ENCODE data around the gene LIMD2.
A peak's percentile ranks its signal among the peaks of the same experiment; 100 is the strongest.

LIMD2 gene

DNA sequence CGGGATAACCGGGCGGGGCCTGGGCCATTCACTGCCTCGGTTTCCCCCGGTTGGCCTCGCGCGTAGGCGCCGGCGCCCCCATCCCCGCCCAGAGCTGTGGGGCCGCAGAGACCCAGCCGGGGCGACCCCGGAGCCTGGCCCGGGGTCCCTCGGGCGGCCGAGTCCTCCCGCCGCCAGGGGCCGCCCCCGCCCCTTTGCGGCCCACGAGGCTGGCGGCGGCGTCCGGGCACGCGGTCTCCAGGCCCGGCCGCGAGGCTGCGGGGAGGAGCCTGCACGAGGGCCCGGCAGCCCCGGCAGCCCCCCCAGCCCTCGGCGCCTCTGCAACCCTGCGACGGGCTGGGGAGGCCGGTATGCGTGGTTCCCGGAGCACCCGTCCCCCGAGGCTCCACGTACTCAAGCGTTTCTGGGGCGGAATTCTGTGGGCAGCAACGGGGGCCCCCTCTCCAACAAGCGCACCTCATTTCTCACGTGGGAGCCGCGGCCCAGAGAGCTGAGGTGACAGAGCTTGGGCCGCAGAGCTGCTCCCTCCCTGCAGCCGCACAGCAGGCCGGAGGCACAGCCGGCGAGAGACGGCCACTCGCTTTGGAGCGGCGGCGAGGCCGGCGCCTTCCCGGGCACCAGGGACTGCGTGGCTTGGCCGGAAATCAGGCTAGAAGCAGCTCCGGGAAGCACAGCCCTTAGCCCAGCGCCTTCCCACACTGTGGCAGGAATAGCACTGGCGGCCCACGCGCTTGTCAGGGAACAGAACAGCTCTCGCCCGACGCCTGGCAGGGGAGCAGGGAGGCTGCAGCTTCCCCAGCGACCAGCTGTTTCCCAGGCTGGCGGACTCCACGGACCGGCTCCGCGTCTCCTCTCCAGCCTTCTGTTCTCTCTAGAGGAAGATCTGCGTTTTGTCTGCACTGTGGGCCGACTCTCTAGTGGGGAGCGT lies 867 bp upstream of the LIMD2 start:
- peak; percentile 49 for DNase-seq

DNA sequence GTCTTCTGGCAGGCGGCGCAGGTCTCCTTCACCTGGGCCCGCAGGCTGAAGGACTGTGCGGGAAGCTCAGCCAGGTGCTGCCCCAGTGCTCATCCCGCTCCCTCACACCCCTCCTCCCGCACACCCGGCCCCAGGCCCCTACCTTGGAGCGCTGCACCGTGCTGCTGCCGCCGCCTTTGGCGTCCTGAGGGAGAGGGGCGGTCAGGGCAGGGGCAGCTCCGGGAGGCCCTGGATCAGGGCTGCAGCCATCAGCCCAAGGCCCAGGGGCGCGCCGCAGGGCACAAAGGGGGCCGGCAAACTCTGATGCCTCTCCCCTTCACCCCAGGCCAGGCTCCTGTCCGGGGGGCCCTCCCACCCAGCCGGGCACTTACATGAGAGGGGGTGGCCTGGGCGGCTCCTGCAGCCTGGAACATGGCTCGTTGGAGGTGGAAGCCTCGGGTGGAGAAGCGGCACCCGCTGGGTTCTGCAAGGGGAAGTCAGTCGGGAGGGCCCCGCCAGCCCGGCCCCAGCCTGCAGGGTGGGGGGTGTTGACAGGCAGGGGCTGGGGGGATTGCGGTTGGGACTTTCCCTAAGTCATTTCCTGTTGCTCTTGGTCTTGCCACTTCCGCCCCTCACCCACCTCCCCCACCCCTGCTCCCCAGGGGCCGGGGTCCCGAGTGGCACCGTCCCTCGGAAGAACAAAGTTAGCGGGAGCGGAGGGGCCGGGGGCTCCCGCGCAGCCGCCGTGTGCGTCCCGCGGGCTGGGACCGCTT lies 863 bp downstream of the LIMD2 start:
- peak; percentile 59 for DNase-seq

DNA sequence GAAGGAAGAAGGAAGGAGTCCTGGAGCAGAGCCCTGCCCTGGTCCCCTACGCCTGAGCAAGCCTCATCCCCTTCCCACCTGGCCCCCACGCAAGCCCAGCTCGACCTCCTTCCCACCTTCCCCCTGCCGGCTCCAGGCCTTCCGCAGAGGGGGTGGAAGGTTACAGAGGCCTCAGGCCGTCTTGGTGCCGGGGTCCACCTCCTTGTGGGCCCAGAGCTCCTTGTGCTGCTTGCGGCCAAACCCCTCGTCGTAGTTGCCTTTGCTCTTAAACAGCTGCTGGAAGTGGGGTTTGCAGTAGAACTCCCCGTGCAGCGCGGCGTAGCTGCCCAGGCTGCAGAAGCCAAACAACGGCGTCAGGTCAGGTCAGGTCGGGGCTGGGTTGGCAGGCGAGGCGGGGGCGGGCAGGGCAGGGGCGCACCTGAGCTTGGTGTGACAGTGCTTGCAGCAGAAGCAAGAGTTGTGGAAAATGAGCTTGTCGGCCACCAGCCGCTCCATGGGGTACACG lies 1.5 kb downstream of the LIMD2 start:
- DNase-seq = peak; percentile 9

- DNase-seq = peak; percentile 79
Observed at GRCh38 chr17:63697341-63698286, 2.3 kb downstream of the LIMD2 start.

- DNase-seq = peak; percentile 42
Observed at GRCh38 chr17:63696381-63696961, 3.5 kb downstream of the LIMD2 start.

GRCh38 chr17:63695889-63696288 lies 4.0 kb downstream of the LIMD2 start:
- no peak for DNase-seq

DNA sequence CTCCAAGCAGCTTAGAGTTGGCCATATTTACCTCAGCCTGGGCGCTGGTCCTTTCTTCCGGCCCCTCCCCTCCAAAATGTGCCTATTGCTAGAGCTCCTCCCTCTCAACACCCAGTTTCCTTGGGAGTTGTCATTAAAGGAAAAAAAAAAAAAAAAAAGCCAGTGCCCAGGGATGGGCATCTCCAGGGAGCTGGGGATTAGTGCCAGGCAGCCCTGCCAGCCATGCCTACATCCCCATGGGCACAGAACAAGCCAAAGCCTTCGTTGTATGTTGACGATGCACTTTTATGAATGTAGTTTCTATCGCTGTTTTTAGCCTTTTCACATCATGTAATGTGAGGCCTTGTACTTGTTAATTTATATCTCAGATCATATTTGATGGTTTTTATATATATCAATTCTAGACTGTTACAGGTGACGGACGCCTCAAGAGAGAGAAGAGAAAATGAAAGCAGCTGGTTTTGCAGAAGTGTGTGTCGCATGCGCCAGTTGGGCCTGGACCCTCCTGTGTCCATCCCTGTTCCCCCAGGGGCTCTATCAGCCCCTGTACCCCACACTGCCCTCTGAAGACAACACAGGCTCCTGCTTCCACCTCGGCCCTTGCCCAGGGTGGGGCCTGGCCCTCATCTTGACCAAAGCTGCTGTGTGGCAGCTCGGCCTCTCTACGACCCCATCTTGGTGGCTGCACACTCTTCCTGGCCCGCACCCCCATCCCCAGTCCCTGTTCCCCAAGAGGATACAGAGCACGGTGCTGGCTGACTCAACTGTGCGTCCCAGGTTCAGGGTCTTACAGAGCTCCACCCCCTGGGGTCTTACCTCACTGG lies 4.8 kb downstream of the LIMD2 start:
- no peak for DNase-seq

DNA sequence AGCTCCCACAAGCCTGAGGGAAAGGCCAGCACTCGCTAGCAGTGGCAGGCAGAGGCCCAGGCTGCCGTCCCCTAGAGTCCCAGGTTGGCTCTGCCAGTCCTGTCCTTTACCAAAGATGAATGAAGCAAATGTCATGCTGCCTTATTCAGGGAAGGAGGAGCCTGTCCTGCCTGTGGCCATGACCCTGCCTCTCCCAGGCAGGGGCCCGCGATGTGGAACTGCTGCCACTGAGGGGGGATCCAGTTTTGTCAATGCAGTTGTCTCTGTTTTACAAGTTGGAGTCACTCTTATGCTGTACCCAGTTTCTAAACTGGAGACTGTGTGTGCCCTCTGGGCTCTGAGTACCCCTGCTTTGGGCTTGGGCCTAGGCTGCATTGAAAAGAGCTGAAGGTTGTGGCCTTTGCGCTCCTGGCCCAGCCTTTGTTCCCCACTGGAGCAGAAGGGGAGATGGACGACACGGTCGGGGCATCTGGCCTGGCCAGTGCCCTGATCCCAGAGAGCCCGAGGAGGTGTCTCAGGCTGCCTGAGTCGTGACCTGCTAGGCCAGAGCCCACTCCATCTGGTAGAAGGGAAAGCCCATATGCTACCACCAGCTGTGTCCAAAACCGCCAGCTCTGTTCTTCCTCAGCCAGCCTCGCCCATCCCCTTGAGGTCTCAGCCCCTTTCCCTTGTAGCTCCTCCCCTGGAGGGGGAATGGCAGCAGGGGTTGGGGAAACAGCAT lies 5.5 kb downstream of the LIMD2 start:
- DNase-seq = no peak

GRCh38 chr17:63693411-63694113 lies 6.4 kb downstream of the LIMD2 start:
- no peak for DNase-seq

GRCh38 chr17:63692195-63692816 lies 7.6 kb downstream of the LIMD2 start:
- no peak for DNase-seq

DNA sequence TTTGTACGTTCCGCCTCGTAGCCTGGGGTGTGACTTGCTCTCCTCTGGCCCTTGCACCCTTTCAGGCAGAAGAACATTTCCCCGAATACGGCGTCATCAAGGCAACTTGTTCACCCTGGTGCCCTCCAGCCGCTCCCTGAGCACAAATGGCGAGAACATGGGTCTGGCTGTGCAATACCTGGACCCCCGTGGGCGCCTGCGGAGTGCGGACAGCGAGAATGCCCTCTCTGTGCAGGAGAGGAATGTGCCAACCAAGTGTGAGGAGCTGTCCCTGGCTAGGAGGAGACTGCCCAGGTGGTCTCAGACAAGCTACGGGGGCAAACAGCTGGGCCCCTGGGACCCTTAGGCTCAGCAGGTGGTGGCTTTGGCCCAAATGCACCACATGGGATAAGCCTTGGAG lies 10.4 kb downstream of the LIMD2 start:
- no peak for DNase-seq

- DNase-seq = no peak
Observed at GRCh38 chr17:63688396-63689020, 11.4 kb downstream of the LIMD2 start.

- DNase-seq = no peak
Observed at GRCh38 chr17:63686138-63686685, 13.7 kb downstream of the LIMD2 start.

DNA sequence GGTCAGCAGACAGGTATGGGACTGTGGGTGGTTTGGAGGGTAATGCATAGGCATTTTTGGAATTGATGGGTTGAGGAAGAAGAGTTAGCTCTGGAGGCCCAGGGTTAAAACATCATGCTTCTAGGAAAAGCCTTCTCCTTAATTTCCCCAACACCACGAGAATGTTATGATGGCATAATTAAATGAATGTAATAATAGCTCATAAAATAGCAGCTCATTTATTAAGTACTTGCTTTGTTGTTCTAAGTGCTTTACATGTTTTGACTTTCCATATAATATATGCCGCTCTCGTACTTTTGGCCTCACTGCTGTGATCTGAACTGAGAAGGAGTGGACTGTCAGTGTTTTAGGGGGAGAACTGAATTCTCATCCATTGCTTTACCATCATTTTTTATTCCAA lies 14.3 kb downstream of the LIMD2 start:
- no peak for DNase-seq

DNA sequence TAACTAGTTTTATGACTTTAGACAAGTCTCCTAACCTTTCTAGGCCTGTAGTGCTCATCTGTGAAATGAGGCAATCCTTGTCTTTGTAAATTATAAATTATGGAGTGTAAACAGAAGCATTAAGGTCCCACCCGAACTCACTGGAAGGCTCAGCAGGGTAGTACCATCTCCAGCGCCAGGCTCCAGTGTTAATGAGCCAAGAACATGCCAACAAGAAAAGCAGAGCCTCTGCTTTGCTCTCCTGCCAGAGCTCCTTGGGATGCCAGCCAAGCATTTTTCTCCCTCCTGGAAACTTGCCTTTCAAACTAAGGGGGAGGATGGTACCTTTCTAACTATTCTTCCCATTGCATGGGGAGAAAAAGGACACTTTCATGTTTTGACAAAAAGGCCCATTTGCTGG lies 14.9 kb downstream of the LIMD2 start:
- no peak for DNase-seq

DNA sequence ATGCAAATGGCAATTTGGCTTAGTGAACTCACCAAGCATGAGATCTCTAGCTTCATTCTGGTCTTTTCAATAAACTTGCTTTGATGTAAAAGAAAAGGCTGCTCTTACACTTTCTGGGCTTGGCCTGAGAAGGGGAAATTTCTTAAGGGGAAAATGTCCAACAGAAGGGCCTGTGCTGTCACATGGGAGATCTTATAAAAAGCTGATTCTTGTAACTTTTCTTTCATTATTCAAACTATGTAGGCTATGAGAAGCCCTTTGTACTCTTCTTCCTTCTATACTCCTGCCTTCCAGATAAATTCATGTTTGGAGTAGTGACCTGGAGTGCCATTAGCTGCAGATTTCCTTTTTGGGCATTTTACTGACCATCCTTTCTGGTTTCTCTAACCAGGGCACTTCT lies 16.9 kb downstream of the LIMD2 start:
- no peak for DNase-seq

DNA sequence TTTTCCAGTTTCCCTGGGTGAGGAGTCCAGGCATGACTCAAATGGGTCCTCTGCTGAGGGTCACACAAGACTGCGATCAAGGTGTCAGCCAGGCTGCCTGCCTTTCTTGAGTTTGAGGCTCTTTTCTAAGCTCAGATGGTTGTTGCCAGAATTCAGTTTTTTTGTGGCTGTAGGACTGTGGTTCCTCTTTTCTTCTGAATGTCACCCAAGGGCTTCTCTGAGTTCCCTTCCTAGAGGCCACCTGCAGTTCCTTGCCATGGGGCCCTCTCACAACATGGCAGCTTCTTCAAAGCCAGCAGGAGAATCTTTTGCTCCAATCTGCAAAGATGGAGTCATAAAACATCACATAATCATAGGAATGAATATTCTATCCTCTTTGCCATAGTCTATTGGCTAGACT lies 17.5 kb downstream of the LIMD2 start:
- no peak for DNase-seq

- no peak for DNase-seq
Observed at GRCh38 chr17:63681530-63681929, 18.4 kb downstream of the LIMD2 start.

DNA sequence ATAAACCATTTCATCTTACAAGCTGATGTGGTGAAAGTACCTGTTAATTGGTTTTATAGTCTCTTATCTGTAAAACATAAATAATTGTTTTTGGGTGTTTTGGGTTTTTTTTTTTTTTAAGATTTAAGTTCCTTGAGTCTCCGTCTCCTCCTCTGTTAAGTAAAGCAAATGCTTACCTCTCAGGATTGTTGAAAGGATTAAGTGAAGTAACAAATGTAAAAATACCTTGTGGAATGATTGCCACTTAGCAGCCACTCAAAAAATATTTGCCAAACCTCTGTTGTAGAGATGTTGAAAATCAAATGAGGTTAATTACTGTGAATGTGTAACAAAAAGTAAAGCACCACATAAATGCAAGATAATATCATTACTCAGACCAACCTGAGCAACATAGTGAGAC lies 19.2 kb downstream of the LIMD2 start:
- DNase-seq = no peak

Data from inflammatory macrophage treated with lipopolysaccharide for 4 hours (primary cell).